H1 (cell line): ENCODE results near the gene DDX31. TPM values are rescaled to one million over a fixed set of nuclear protein-coding genes. Genes with fewer than 3 reads are reported as not detected.

Experiments used
- CTCF ChIA-PET: fragments of 300-600 bp; sonication (Branson Sonifier 250); formaldehyde crosslinking; loops from one replicate; lab custom pipeline; 2021; ENCODE audit not compliant: partially characterized antibody; lab: Charles Lee
- POLR2A ChIA-PET: fragments of 300-600 bp; sonication (Branson Sonifier 250); formaldehyde crosslinking; loops from one replicate; lab custom pipeline; 2021; ENCODE audit warnings: inconsistent platforms; ENCODE audit not compliant: partially characterized antibody; lab: Charles Lee
- DNase-seq, 2 experiments: peaks; one replicate each; pipeline versions ENCODE4 v3.0.0 to v3.0.0-alpha.2; 2010 to 2022; ENCODE audit warnings: low spot score in 2 of 2, low read depth in 1 of 2, mixed read lengths in 1 of 2
- FAIRE-seq: peaks from 2 replicates; lab custom pipeline; 2011; peaks lifted over from hg19 to GRCh38; lab: Jason Lieb, UNC
- H2AFZ ChIP-seq: 2 replicates; pipeline ENCODE4 v1.8.1; 2012; ENCODE audit warnings: low read length, inconsistent platforms
- H2AK5ac ChIP-seq: 2 replicates; pipeline ENCODE4 v1.6.1; 2013; ENCODE audit warnings: low read depth, low read length
- H2BK120ac ChIP-seq: replicated peaks from 2 replicates; pipeline ENCODE3; 2013; ENCODE audit warnings: low read depth, low read length, inconsistent platforms
- H2BK12ac ChIP-seq: 2 replicates; pipeline ENCODE4 v1.6.1; 2013; ENCODE audit warnings: low read depth, low read length
- H2BK15ac ChIP-seq: 2 replicates; pipeline ENCODE4 v1.6.1; 2013; ENCODE audit warnings: low read length
- H2BK20ac ChIP-seq: 2 replicates; pipeline ENCODE4 v1.6.1; 2013; ENCODE audit warnings: low read length
- H2BK5ac ChIP-seq: 2 replicates; pipeline ENCODE4 v1.6.1; 2013; ENCODE audit warnings: low read depth, low read length
- H3K14ac ChIP-seq: 2 replicates; pipeline ENCODE4 v1.6.1; 2013; ENCODE audit warnings: inconsistent platforms; ENCODE audit not compliant: insufficient read length
- H3K18ac ChIP-seq: 2 replicates; pipeline ENCODE4 v1.6.1; 2013; ENCODE audit warnings: low read length; ENCODE audit errors: extremely low read depth
- H3K23ac ChIP-seq: 2 replicates; pipeline ENCODE4 v1.6.1; 2013; ENCODE audit warnings: inconsistent platforms; ENCODE audit not compliant: insufficient read length
- H3K23me2 ChIP-seq: 2 replicates; pipeline ENCODE4 v1.6.1; 2013; ENCODE audit warnings: low read depth, low read length
- H3K27ac ChIP-seq: 2 replicates; pipeline ENCODE4 v1.6.1; 2011; ENCODE audit warnings: low read depth, low read length, inconsistent platforms
- H3K27me3 ChIP-seq, 4 experiments: replicated peaks in 1 of 4; 1 replicate in 1 of 4; 2 replicates in 3 of 4; pipeline versions ENCODE4 v1.6.1 to v1.8.1; 2011 to 2013; ENCODE audit warnings: low read length in 3 of 4, mild to moderate bottlenecking in 3 of 4, inconsistent platforms in 2 of 4, mixed read lengths in 2 of 4, moderate library complexity in 1 of 4; ENCODE audit not compliant: control insufficient read depth in 3 of 4, insufficient read depth in 3 of 4; ENCODE audit errors: extremely low read depth in 1 of 4
- H3K36me3 ChIP-seq, 4 experiments: 2 replicates each; pipeline versions ENCODE4 v1.6.1 to v1.8.1; 2011 to 2013; ENCODE audit warnings: mild to moderate bottlenecking in 4 of 4, low read length in 3 of 4, moderate library complexity in 2 of 4, control low read depth in 1 of 4, inconsistent platforms in 1 of 4; ENCODE audit not compliant: insufficient read depth in 4 of 4, control insufficient read depth in 2 of 4
- H3K4ac ChIP-seq: replicated peaks from 2 replicates; pipeline ENCODE3; 2013; ENCODE audit warnings: low read length, low read depth, mixed read lengths, inconsistent platforms; ENCODE audit not compliant: insufficient read length
- H3K4me1 ChIP-seq, 4 experiments: replicated peaks in 1 of 4; 1 replicate in 1 of 4; 2 replicates in 3 of 4; pipeline versions ENCODE4 v1.6.1 to v1.8.1; 2011 to 2013; ENCODE audit warnings: low read length in 3 of 4, inconsistent platforms in 2 of 4, mixed read lengths in 1 of 4; ENCODE audit not compliant: insufficient read depth in 4 of 4, control insufficient read depth in 3 of 4
- H3K4me2 ChIP-seq, 2 experiments: 2 replicates each; pipeline versions ENCODE4 v1.6.1 to v1.8.1; 2011 to 2013; ENCODE audit warnings: low read depth in 2 of 2, low read length in 2 of 2, control low read depth in 1 of 2, inconsistent platforms in 1 of 2, mild to moderate bottlenecking in 1 of 2; ENCODE audit not compliant: insufficient read depth in 1 of 2
- H3K4me3 ChIP-seq, 4 experiments: fragments of 200-600, 300-600 bp in 1 of 4; sonication (generic), shearing (Covaris generic), sonication (Bioruptor Twin) in 1 of 4; 2 replicates each; pipeline versions ENCODE4 v1.5.1 to v1.8.1; 2011 to 2016; ENCODE audit warnings: low read length in 4 of 4, low read depth in 3 of 4, control low read depth in 2 of 4, inconsistent platforms in 2 of 4, mild to moderate bottlenecking in 2 of 4, mixed read lengths in 1 of 4, moderate library complexity in 1 of 4; ENCODE audit not compliant: insufficient read depth in 2 of 4; ENCODE audit errors: extremely low read depth in 1 of 4
- H3K56ac ChIP-seq: replicated peaks from 2 replicates; pipeline ENCODE3; 2013; ENCODE audit warnings: low read depth, mild to moderate bottlenecking, mixed read lengths, low read length, inconsistent platforms; ENCODE audit not compliant: insufficient read length
- H3K79me1 ChIP-seq: 2 replicates; pipeline ENCODE4 v1.6.1; 2013; ENCODE audit warnings: low read depth, low read length, control low read depth
- H3K79me2 ChIP-seq, 2 experiments: 2 replicates each; pipeline versions ENCODE4 v1.6.1 to v1.8.1; 2012 to 2013; ENCODE audit warnings: low read length in 2 of 2, mild to moderate bottlenecking in 2 of 2, inconsistent platforms in 1 of 2; ENCODE audit not compliant: insufficient read depth in 2 of 2, control insufficient read depth in 1 of 2
- H3K9ac ChIP-seq, 4 experiments: replicated peaks in 1 of 4; 1 replicate in 1 of 4; 2 replicates in 3 of 4; pipeline versions ENCODE4 v1.6.1 to v1.8.1; 2011 to 2013; ENCODE audit warnings: low read depth in 3 of 4, low read length in 3 of 4, control low read depth in 2 of 4, mild to moderate bottlenecking in 2 of 4, moderate library complexity in 2 of 4, inconsistent platforms in 1 of 4; ENCODE audit errors: extremely low read depth in 1 of 4
- H3K9me3 ChIP-seq, 2 experiments: 2 replicates each; pipeline versions ENCODE4 v1.6.1 to v1.8.1; 2012 to 2013; ENCODE audit warnings: mild to moderate bottlenecking in 2 of 2, moderate library complexity in 2 of 2, control low read depth in 1 of 2, inconsistent platforms in 1 of 2, low read depth in 1 of 2, low read length in 1 of 2, mixed read lengths in 1 of 2; ENCODE audit not compliant: insufficient read depth in 2 of 2
- H4K20me1 ChIP-seq, 2 experiments: replicated peaks in 1 of 2; 2 replicates each; pipeline versions ENCODE3 to v1.8.1; 2011 to 2013; ENCODE audit warnings: inconsistent platforms in 2 of 2, low read length in 2 of 2, mild to moderate bottlenecking in 1 of 2; ENCODE audit not compliant: insufficient read depth in 2 of 2, control insufficient read depth in 1 of 2
- H4K5ac ChIP-seq: 2 replicates; pipeline ENCODE4 v1.6.1; 2013; ENCODE audit warnings: low read length, low read depth, mixed read lengths, inconsistent platforms; ENCODE audit not compliant: insufficient read length
- H4K8ac ChIP-seq: 2 replicates; pipeline ENCODE4 v1.8.0; 2013; ENCODE audit warnings: mild to moderate bottlenecking, moderate library complexity, low read length, inconsistent platforms; ENCODE audit not compliant: insufficient read depth; ENCODE audit errors: extremely low read depth
- H4K91ac ChIP-seq: replicated peaks from 2 replicates; pipeline ENCODE3; 2013; ENCODE audit warnings: low read length, mixed read lengths, inconsistent platforms; ENCODE audit not compliant: insufficient read length
- TBP ChIP-seq: IDR thresholded peaks from 2 replicates; pipeline ENCODE4 v1.6.1; 2011; ENCODE audit warnings: low read depth, low read length, improper control_type of control experiment
- WGBS, 2 experiments: shearing (Covaris generic) in 1 of 2; methylation state at CpG; one replicate each; pipeline versions ENCODE4 v1.1.6 to v1.1.7; 2013 to 2015; ENCODE audit warnings: low lambda C conversion rate in 2 of 2, mixed read lengths in 2 of 2, inconsistent platforms in 1 of 2, low coverage in 1 of 2, missing lambda C conversion rate in 1 of 2; ENCODE audit not compliant: insufficient replicate concordance in 2 of 2, insufficient coverage in 1 of 2, insufficient read length in 1 of 2; ENCODE audit errors: extremely low coverage in 1 of 2, missing lambda C conversion rate in 1 of 2; 5-methylcytosine and 5-hydroxymethylcytosine counted together
- polyA plus RNA-seq, 7 experiments: library from polyadenylated mRNA; depleted of rRNA in 3 of 7; stranded (reverse) in 5 of 7; unstranded in 2 of 7; fragments of >200 nt in 5 of 7; fragments of 200-250 nt in 2 of 7; gene quantifications; 1 replicate in 5 of 7; 2 replicates in 1 of 7; 4 replicates in 1 of 7; pipeline versions ENCODE4 v1.2.1 to v1.2.3, GENCODE V29; 2011 to 2013; ENCODE audit warnings: missing spikeins in 2 of 7, mixed read lengths in 2 of 7
- total RNA-seq: library from RNA; stranded (reverse); fragmentation: NEBNext Ultra II Directional; extraction: Animal tissue kit (Norgen Biotek cat#: 25700); gene quantifications from 2 replicates; pipeline ENCODE4 v1.2.1, GENCODE V29; 2021

The DDX31 gene
- total and polyA plus RNA-seq, 2 of the 8 experiments (the other 6 are each of a cell fraction or from before 2014, with no cell fraction given) = 9.5 to 23.7 TPM

DNA sequence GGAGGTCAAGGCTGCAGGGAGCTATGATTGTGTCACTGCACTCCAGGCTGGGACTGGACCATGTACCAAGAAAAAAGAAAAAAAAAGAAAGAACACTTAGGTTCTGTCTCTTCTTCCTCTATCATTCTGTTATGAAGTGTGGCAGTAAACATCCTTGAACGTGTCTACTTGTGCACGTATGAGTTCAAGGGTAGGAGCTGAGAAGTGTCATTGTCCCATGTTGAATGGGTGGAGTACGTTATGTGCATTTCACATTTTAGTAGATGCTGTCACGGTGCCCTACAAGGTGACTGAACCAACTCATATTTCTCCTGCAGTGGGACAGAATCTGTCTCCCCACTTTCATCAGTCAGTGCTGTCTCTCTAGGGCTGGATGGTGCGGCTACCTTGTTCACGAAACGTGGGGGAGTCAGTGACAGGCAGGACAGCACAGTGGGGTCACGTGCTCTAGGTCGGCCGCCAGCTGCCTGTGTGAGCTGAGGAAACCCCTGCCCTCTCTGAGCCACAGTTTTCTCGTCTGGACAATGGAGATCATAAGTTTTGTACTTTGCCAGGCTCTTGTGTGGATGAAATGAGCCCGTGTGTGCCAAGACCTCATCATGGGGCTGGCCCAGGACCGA is 47.7 kb upstream of the DDX31 start:
- no peak overlapping the region for H2BK12ac ChIP-seq
- no peaks in the 10 kb centered on the region for H3K4me1 ChIP-seq
- no peak overlapping the region for H2BK120ac ChIP-seq
- no peak overlapping the region for H2AK5ac ChIP-seq
- no peak overlapping the region for H4K91ac ChIP-seq
- H2AFZ ChIP-seq = no peak overlapping the region
- DNase-seq (no peak), FAIRE-seq (no peak)
- H3K18ac ChIP-seq = no peak overlapping the region
- no peak overlapping the region for H2BK15ac ChIP-seq
- 85% methylated on average over 13 of the region's 13 CpGs; no CpG with 5 or more reads in 1 of the 2 experiments for WGBS, 2 experiments
- no peaks in the 10 kb centered on the region for H3K9me3 ChIP-seq
- H4K8ac ChIP-seq = no peak overlapping the region
- H4K5ac ChIP-seq = no peak overlapping the region
- no peaks in the 10 kb centered on the region for H3K36me3 ChIP-seq
- H3K79me2 ChIP-seq = no peaks in the 10 kb centered on the region
- H3K9ac ChIP-seq = no peak overlapping the region
- no peak overlapping the region for H3K4me2 ChIP-seq
- H2BK20ac ChIP-seq = no peak overlapping the region
- no peak overlapping the region for H3K27ac ChIP-seq
- no peaks in the 10 kb centered on the region for H3K79me1 ChIP-seq
- no peaks in the 10 kb centered on the region for H3K27me3 ChIP-seq
- no peak overlapping the region for H2BK5ac ChIP-seq
- H3K4ac ChIP-seq = no peak overlapping the region
- no peak overlapping the region for H3K14ac ChIP-seq
- no peak overlapping the region for H3K4me3 ChIP-seq
- ChIA-PET POLR2A (interaction anchor here (1.3 kb wide), 1 partner anchor 126 kb away, joined by 3 read pairs; no protein-coding TSS in a partner anchor), CTCF (interaction anchor here (0.7 to 1.1 kb wide), 3 partner anchors 9 to 89 kb away, joined by 3 to 4 read pairs (median 3); no protein-coding TSS in a partner anchor)
- no peak overlapping the region for H3K23ac ChIP-seq
- H3K56ac ChIP-seq = no peak overlapping the region
- H4K20me1 ChIP-seq = peaks cover 0 to 1% of the 10 kb centered on the region in 2 experiments
- H3K23me2 ChIP-seq = no peaks in the 10 kb centered on the region
- no peak for TF ChIP-seq TBP
